ENCODE measurements around the gene SPTBN1.

- TF ChIP-seq CTCF (IDR thresholded peaks at IDR 0.05), result no peak
- no peak for TF ChIP-seq POLR2A (IDR thresholded peaks at IDR 0.05)
Observed at GRCh38 chr2:54675281-54675680, 219.2 kb downstream of the SPTBN1 start.

Data from gastroesophageal sphincter (tissue), 3 donors.